ENCODE data around the gene PDCD11. TPM values are rescaled to one million over a fixed set of nuclear protein-coding genes. Genes with fewer than 3 reads are reported as not detected.

Gene PDCD11
- total RNA-seq, 1 donor from 2014 or later: 25.1 TPM

- no peak for TF ChIP-seq CTCF (IDR thresholded peaks at IDR 0.05)
- Histone ChIP-seq H3K9me3 (no peaks in the 10 kb centered on the region), H3K4me3 (no peak overlapping the region), H3K27me3 (no peaks in the 10 kb centered on the region), H3K4me1 (no peaks in the 10 kb centered on the region), H3K36me3 (no peaks in the 10 kb centered on the region), H3K27ac (no peak overlapping the region)
- intact Hi-C loops (cut with DNase I): no loop called here
- ATAC-seq (no peak), DNase-seq (no peak)
These were observed 76.8 kb downstream of the PDCD11 start for GRCh38 chr10:103473261-103473671.

GRCh38 chr10:103474077-103474476, 77.7 kb downstream of the PDCD11 start:
- ATAC-seq (no peak), DNase-seq (no peak)
- H3K4me1 ChIP-seq: no peaks in the 10 kb centered on the region
- H3K27me3 ChIP-seq: no peaks in the 10 kb centered on the region
- TF ChIP-seq CTCF (IDR thresholded peaks at IDR 0.05): no peak
- H3K9me3 ChIP-seq: no peaks in the 10 kb centered on the region
- H3K4me3 ChIP-seq: no peak overlapping the region
- intact Hi-C loops (cut with DNase I): no loop called here
- H3K27ac ChIP-seq: no peak overlapping the region
- no peaks in the 10 kb centered on the region for H3K36me3 ChIP-seq

- H3K9me3 ChIP-seq: no peaks in the 10 kb centered on the region
- no peaks in the 10 kb centered on the region for H3K36me3 ChIP-seq
- no peak for ATAC-seq
- H3K27ac ChIP-seq: no peak overlapping the region
- no peak overlapping the region for H3K4me3 ChIP-seq
- intact Hi-C loops (cut with DNase I): no loop called here
- no peak for TF ChIP-seq CTCF (IDR thresholded peaks at IDR 0.05)
- H3K4me1 ChIP-seq: no peaks in the 10 kb centered on the region
- DNase-seq: no peak
- no peaks in the 10 kb centered on the region for H3K27me3 ChIP-seq
These were observed 79.0 kb downstream of the PDCD11 start for GRCh38 chr10:103475437-103475836.

- DNase-seq (no peak), ATAC-seq (peak; percentile 52)
- Histone ChIP-seq H3K36me3 (no peaks in the 10 kb centered on the region), H3K4me3 (no peak overlapping the region), H3K4me1 (no peaks in the 10 kb centered on the region), H3K9me3 (no peaks in the 10 kb centered on the region), H3K27ac (no peak overlapping the region), H3K27me3 (no peaks in the 10 kb centered on the region)
- no peak for TF ChIP-seq CTCF (IDR thresholded peaks at IDR 0.05)
- intact Hi-C loops (cut with DNase I): no loop called here
These were observed 79.8 kb downstream of the PDCD11 start for GRCh38 chr10:103476046-103476768.

- DNase-seq (no peak), ATAC-seq (no peak)
- Histone ChIP-seq H3K4me1 (no peaks in the 10 kb centered on the region), H3K27ac (no peak overlapping the region), H3K4me3 (no peak overlapping the region), H3K9me3 (no peaks in the 10 kb centered on the region), H3K36me3 (no peaks in the 10 kb centered on the region), H3K27me3 (no peaks in the 10 kb centered on the region)
- TF ChIP-seq CTCF (IDR thresholded peaks at IDR 0.05): no peak
- intact Hi-C loops (cut with DNase I): no loop called here
These were observed 82.2 kb downstream of the PDCD11 start for GRCh38 chr10:103478671-103479070.

GRCh38 chr10:103479135-103479534, 82.7 kb downstream of the PDCD11 start, which contains the start of gene CALHM3:
CALHM3 (minus strand) TSS chr10:103479240; CDS start chr10:103479032, 208 bp downstream.
- Histone ChIP-seq H3K4me1 (no peaks in the 10 kb centered on the region), H3K36me3 (no peaks in the 10 kb centered on the region), H3K27ac (no peak within 1 kb of the TSS), H3K27me3 (no peaks in the 10 kb centered on the region), H3K9me3 (no peaks in the 10 kb centered on the region), H3K4me3 (no peak within 1 kb of the TSS)
- intact Hi-C loops (cut with DNase I): no loop called here
- DNase-seq: no peak
- ATAC-seq: peak; percentile 48
- no peak for TF ChIP-seq CTCF (IDR thresholded peaks at IDR 0.05)

All from upper lobe of right lung (tissue), 1 donor.